Body of pancreas (tissue), 4 donors: Measurements from ENCODE around the gene NECAP2.
"Not testable (repeated sequence)": the region's sequence is repeated elsewhere in the genome, so short reads cannot be mapped to it uniquely, and the experiment has no call there.

ENCODE experiments used
- CTCF ChIP-seq, 7 experiments: fragments of 450-650 bp in 4 of 7; fragments of 200-600 bp in 3 of 7; sonication (generic) in 3 of 7; IDR thresholded peaks; one replicate each; pipeline ENCODE4 v1.5.1; 2016 to 2019; ENCODE audit warnings: antibody characterized with exemption in 7 of 7
- POLR2A ChIP-seq, 3 donors: fragments of 450-650 bp; IDR thresholded peaks; one replicate each; pipeline ENCODE4 v1.6.1; 2016; ENCODE audit warnings: antibody characterized with exemption in 3 of 3, mild to moderate bottlenecking in 2 of 3

DNA sequence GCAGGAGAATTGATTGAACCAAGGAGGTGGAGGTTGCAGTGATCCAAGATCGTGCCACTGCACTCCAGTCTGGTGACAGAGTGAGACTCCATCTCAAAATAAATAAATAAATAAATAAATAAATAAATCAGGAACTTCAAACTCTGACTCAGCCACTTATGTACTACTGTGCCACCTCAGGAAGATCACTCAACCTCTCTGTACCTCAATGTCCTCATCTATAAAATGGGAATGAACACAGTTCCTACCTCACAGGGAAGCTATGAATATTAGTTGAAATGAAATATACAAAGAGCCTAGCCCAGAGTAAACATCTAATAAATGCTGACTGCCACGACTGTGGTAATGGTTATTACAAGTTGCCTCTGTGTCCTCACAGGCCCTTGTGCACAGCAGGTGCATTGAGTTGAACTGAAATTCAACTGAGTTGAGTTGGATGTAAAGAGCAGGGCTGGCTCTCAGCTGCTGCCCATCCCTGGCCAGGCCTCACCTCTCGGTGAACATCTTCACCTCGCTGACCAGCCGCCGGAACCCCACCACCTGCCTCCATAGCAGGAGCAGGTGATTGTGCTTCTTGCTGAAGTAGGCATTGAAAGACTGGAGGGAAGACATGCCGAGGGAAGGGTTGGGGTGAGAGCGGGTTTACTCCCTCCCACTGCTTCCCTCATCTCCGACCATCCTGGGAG, 48.8 kb downstream of the NECAP2 start:
- not testable (repeated sequence) for TF ChIP-seq CTCF, POLR2A (IDR thresholded peaks at IDR 0.05)
